NCI-H1930 (cell line): ENCODE data around the gene STEAP1B.

Experiments used
- DNase-seq, 2 experiments: peaks; one replicate each; lab custom pipeline; 2025; lab: John Stamatoyannopoulos, UW

The STEAP1B gene

GRCh38 chr7:22432203-22432718 lies 67.7 kb downstream of the STEAP1B start:
- DNase-seq = no peak

- no peak for DNase-seq
Observed at GRCh38 chr7:22430457-22430856, 69.5 kb downstream of the STEAP1B start.

GRCh38 chr7:22429386-22429785 lies 70.6 kb downstream of the STEAP1B start:
- DNase-seq = no peak

GRCh38 chr7:22427855-22428254 lies 72.1 kb downstream of the STEAP1B start:
- DNase-seq = no peak

- no peak for DNase-seq
Observed at GRCh38 chr7:22427104-22427503, 72.9 kb downstream of the STEAP1B start.

GRCh38 chr7:22426463-22427094 lies 73.4 kb downstream of the STEAP1B start:
- DNase-seq = no peak

GRCh38 chr7:22425361-22425760 lies 74.6 kb downstream of the STEAP1B start:
- DNase-seq = no peak

GRCh38 chr7:22422831-22423615 lies 77.0 kb downstream of the STEAP1B start:
- no peak for DNase-seq

- no peak for DNase-seq
Observed at GRCh38 chr7:22420973-22421635, 78.9 kb downstream of the STEAP1B start.

- DNase-seq = no peak
Observed at GRCh38 chr7:22420008-22420407, 80.0 kb downstream of the STEAP1B start.

GRCh38 chr7:22419488-22419887 lies 80.5 kb downstream of the STEAP1B start:
- DNase-seq = no peak

GRCh38 chr7:22418251-22419046 lies 81.5 kb downstream of the STEAP1B start:
- DNase-seq = no peak

GRCh38 chr7:22417841-22418240 lies 82.1 kb downstream of the STEAP1B start:
- DNase-seq = no peak

- no peak for DNase-seq
Observed at GRCh38 chr7:22417349-22417748, 82.6 kb downstream of the STEAP1B start.

- DNase-seq = no peak
Observed at GRCh38 chr7:22414424-22414823, 85.6 kb downstream of the STEAP1B start.

GRCh38 chr7:22413211-22413610 lies 86.8 kb downstream of the STEAP1B start:
- no peak for DNase-seq

GRCh38 chr7:22411977-22412693 lies 87.9 kb downstream of the STEAP1B start:
- DNase-seq = no peak

GRCh38 chr7:22406715-22407114 lies 93.3 kb downstream of the STEAP1B start:
- no peak for DNase-seq

- DNase-seq = no peak
Observed at GRCh38 chr7:22404421-22405023, 95.5 kb downstream of the STEAP1B start.

GRCh38 chr7:22403344-22403743 lies 96.6 kb downstream of the STEAP1B start:
- no peak for DNase-seq

- DNase-seq = no peak
Observed at GRCh38 chr7:22402250-22402649, 97.7 kb downstream of the STEAP1B start.
